Hepatocyte (in vitro differentiated cells): ENCODE measurements around the gene SPTBN5. TPM values are rescaled to one million over a fixed set of nuclear protein-coding genes. Genes with fewer than 3 reads are reported as not detected.

ENCODE experiments used
- DNase-seq: peaks from one replicate; pipeline ENCODE4 v3.0.0-alpha.2; 2016; ENCODE audit warnings: low spot score
- H2AFZ ChIP-seq: fragments of 200-600 bp; sonication (generic); 2 replicates; pipeline ENCODE4 v1.6.0; 2016; ENCODE audit warnings: antibody characterized with exemption, mild to moderate bottlenecking
- H3K27ac ChIP-seq: fragments of 200-600 bp; sonication (generic); 2 replicates; pipeline ENCODE4 v1.5.1; 2016; ENCODE audit warnings: mild to moderate bottlenecking
- H3K27me3 ChIP-seq: fragments of 200-600 bp; sonication (generic); 2 replicates; pipeline ENCODE4 v1.6.1; 2016
- H3K36me3 ChIP-seq: fragments of 200-600 bp; sonication (generic); replicated peaks from 2 replicates; pipeline ENCODE4 v1.5.1; 2016; ENCODE audit warnings: low read depth; ENCODE audit not compliant: insufficient read depth
- H3K4me1 ChIP-seq: fragments of 200-600 bp; sonication (generic); 2 replicates; pipeline ENCODE4 v1.5.1; 2016; ENCODE audit warnings: mild to moderate bottlenecking, moderate library complexity; ENCODE audit not compliant: insufficient read depth
- H3K4me2 ChIP-seq: fragments of 200-600 bp; sonication (generic); 2 replicates; pipeline ENCODE4 v1.6.0; 2016
- H3K4me3 ChIP-seq: fragments of 200-600 bp; sonication (generic); 2 replicates; pipeline ENCODE4 v1.5.1; 2016; ENCODE audit warnings: mild to moderate bottlenecking
- H3K79me2 ChIP-seq: fragments of 200-600 bp; sonication (generic); 2 replicates; pipeline ENCODE4 v1.6.0; 2017; ENCODE audit warnings: mild to moderate bottlenecking
- H3K9me2 ChIP-seq: fragments of 200-600 bp; sonication (generic); replicated peaks from 2 replicates; pipeline ENCODE4 v1.6.0; 2017; ENCODE audit warnings: mild to moderate bottlenecking; ENCODE audit not compliant: insufficient read depth
- H3K9me3 ChIP-seq: fragments of 200-600 bp; sonication (generic); 2 replicates; pipeline ENCODE4 v1.5.1; 2016; ENCODE audit warnings: low read depth, mild to moderate bottlenecking
- H4K20me1 ChIP-seq: fragments of 200-600 bp; sonication (generic); 2 replicates; pipeline ENCODE4 v1.6.0; 2016; ENCODE audit warnings: mild to moderate bottlenecking; ENCODE audit not compliant: insufficient read depth, poor library complexity, severe bottlenecking
- EZH2 ChIP-seq: fragments of 200-600 bp; sonication (generic); IDR thresholded peaks from 2 replicates; pipeline ENCODE4 v1.6.1; 2016; ENCODE audit warnings: antibody characterized with exemption, mild to moderate bottlenecking, borderline replicate concordance
- EZH2phosphoT487 ChIP-seq: fragments of 200-600 bp; sonication (generic); IDR thresholded peaks from one replicate; pipeline ENCODE4 v1.6.1; 2018; ENCODE audit warnings: antibody characterized with exemption, mild to moderate bottlenecking, low read depth, moderate library complexity; ENCODE audit not compliant: unreplicated experiment, severe bottlenecking
- WGBS: methylation state at CpG from one replicate; pipeline ENCODE4 v1.1.6; 2016; ENCODE audit warnings: low lambda C conversion rate; ENCODE audit errors: missing lambda C conversion rate; 5-methylcytosine and 5-hydroxymethylcytosine counted together
- polyA plus RNA-seq: library from polyadenylated mRNA; unstranded; fragments of >200 nt; fragmentation: Nextera tagmentation; extraction: Ambion mirVana; gene quantifications from 2 replicates; pipeline ENCODE4 v1.2.1, GENCODE V29; 2016
- total RNA-seq: library from RNA; depleted of rRNA; stranded (reverse); fragments of >200 nt; gene quantifications from 2 replicates; pipeline ENCODE4 v1.2.3, GENCODE V29; 2014
- TF ChIP-seq, protein P1 (sequence below): fragments of 200-600 bp; sonication (generic); IDR thresholded peaks from 2 replicates; pipeline ENCODE4 v1.5.1; 2016; ENCODE audit warnings: antibody characterized with exemption, mild to moderate bottlenecking; ENCODE audit not compliant: poor library complexity

The SPTBN5 gene
- total and polyA plus RNA-seq, 2 experiments from 2014 or later, result 1.7 to 1.9 TPM

DNA sequence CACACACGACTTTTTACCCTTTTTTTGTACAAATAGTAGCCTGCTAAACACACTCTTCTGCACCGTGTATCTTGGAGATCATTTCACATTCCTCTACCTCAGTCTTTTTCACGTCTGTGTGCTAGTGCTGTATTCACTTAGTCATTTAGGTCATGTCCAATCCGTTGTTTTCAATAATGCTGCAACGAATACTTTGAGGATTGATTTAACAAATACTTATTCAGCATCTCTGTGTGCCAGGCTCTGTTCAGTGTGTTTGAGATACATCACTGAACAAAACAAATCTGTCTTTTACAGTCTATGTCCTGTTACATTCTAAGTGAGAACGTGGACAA lies 65.1 kb downstream of the SPTBN5 start:
- no peaks in the 10 kb centered on the region for H4K20me1 ChIP-seq
- no peaks in the 10 kb centered on the region for H3K9me2 ChIP-seq
- TF ChIP-seq, protein P1, sequence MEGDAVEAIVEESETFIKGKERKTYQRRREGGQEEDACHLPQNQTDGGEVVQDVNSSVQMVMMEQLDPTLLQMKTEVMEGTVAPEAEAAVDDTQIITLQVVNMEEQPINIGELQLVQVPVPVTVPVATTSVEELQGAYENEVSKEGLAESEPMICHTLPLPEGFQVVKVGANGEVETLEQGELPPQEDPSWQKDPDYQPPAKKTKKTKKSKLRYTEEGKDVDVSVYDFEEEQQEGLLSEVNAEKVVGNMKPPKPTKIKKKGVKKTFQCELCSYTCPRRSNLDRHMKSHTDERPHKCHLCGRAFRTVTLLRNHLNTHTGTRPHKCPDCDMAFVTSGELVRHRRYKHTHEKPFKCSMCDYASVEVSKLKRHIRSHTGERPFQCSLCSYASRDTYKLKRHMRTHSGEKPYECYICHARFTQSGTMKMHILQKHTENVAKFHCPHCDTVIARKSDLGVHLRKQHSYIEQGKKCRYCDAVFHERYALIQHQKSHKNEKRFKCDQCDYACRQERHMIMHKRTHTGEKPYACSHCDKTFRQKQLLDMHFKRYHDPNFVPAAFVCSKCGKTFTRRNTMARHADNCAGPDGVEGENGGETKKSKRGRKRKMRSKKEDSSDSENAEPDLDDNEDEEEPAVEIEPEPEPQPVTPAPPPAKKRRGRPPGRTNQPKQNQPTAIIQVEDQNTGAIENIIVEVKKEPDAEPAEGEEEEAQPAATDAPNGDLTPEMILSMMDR, result no peak
- TF ChIP-seq EZH2phosphoT487 (no peak), EZH2 (no peak)
- H3K4me1 ChIP-seq, result peaks cover 10% of the 10 kb centered on the region
- no peaks in the 10 kb centered on the region for H3K9me3 ChIP-seq
- H3K4me2 ChIP-seq, result peak overlapping the region; percentile 95
- no peak for DNase-seq
- H3K27me3 ChIP-seq, result no peaks in the 10 kb centered on the region
- H3K36me3 ChIP-seq, result no peaks in the 10 kb centered on the region
- WGBS, result 22% methylated on average over 6 of the region's 6 CpGs
- H3K27ac ChIP-seq, result no peak overlapping the region
- H3K79me2 ChIP-seq, result peaks cover 5% of the 10 kb centered on the region
- no peak overlapping the region for H2AFZ ChIP-seq
- peak overlapping the region; percentile 79 for H3K4me3 ChIP-seq

DNA sequence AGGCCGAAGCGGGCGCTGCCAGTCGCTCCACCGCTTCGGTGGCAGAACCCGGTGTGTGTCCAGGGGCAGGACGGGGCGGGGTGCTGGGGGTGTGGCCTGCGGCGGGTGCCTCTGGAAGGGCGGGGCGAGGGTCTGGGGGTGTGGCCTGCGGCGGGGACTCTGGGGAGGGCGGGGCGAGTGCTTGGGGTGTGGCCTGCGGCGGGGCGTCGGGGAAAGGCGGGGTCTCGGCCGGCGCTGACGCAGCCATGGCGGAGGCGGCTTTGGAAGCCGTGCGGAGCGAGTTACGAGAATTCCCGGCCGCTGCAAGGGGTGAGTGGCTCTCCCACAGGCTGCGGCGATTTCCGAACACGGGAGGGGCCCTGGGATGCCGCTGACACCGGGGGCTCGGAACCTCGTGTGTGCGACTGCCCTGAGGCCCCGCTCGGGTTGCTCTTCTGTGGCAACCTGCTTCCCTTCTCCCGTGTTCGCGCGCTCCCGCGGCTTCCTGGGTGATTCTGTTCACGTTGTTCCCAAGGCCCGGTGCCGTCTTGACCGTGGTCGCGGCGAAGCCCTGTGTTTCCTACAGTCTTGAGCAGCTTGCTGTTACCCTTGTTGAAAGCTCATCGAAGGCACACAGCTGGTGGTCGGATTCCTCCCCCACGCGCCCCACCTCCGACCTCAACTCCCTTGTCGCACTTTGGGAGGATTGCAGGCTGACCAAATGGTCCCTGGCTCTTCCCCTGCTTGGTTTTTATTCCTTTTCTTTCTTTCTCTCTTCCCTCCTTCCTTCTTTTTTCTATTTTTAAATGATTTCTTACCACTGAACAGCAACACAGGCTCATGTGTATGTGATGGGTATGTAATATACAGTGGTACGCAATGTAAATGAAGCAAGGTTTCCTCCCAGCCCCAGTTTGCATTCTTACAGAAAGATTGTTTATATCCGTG lies 65.7 kb downstream of the SPTBN5 start, which contains the start of gene JMJD7:
TSS of gene JMJD7 (plus strand) at position 213 of the 927 bp plus-strand sequence. CDS start at position 246, 33 bp downstream.
- DNase-seq, result peak; percentile 97
- Histone ChIP-seq H3K9me2 (no peaks in the 10 kb centered on the region), H3K27ac (peak within 1 kb of the TSS; percentile 74), H3K4me1 (peaks cover 10% of the 10 kb centered on the region), H3K79me2 (peaks cover 5% of the 10 kb centered on the region), H3K36me3 (no peaks in the 10 kb centered on the region), H3K27me3 (no peaks in the 10 kb centered on the region), H3K9me3 (no peaks in the 10 kb centered on the region), H4K20me1 (no peaks in the 10 kb centered on the region), H3K4me3 (peak within 1 kb of the TSS; percentile 79), H3K4me2 (peak within 1 kb of the TSS; percentile 95), H2AFZ (peak within 1 kb of the TSS; percentile 79)
- TF ChIP-seq EZH2 (no peak), EZH2phosphoT487 (no peak)
- TF ChIP-seq, protein P1, result no peak
- under 1% methylated on average over 46 of the region's 66 CpGs for WGBS

DNA sequence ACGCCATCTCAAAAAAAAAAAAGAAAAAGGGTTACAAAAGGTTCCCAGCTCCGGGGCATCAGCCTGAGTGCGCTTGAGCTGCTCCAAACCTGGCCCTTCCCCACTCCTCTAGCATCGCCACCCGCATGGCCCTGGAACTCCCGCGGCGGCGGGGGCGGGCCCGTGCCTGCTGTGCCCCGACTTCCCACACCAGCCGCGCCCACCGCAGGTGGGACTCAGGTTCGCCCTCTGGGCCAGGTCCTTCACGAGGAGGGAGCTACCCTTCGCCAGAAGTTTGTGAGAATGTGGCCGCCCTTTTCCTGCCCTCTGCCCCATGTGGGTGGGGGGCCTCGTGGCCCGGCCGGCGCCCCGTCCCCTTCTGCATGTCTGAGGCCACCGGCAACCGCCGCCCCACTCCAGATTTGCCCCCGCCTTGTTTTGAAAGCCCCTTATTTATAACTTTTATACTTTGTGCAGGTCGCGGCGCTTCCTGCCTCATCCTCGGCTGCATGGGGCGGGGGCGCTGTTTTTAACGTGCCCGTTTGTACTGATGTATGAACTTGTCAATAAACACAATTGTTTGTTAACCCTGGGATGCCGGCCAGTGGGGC lies 66.5 kb downstream of the SPTBN5 start:
- 6% methylated on average over 35 of the region's 37 CpGs for WGBS
- H3K9me2 ChIP-seq, result no peaks in the 10 kb centered on the region
- TF ChIP-seq EZH2phosphoT487 (no peak), EZH2 (no peak)
- TF ChIP-seq, protein P1, result no peak
- peaks cover 10% of the 10 kb centered on the region for H3K4me1 ChIP-seq
- H3K4me2 ChIP-seq, result peak overlapping the region; percentile 95
- DNase-seq, result peak; percentile 56
- H4K20me1 ChIP-seq, result no peaks in the 10 kb centered on the region
- peak overlapping the region; percentile 72 for H3K4me3 ChIP-seq
- H3K9me3 ChIP-seq, result no peaks in the 10 kb centered on the region
- H2AFZ ChIP-seq, result peak overlapping the region; percentile 63
- no peaks in the 10 kb centered on the region for H3K36me3 ChIP-seq
- H3K79me2 ChIP-seq, result peaks cover 5% of the 10 kb centered on the region
- no peak overlapping the region for H3K27ac ChIP-seq
- H3K27me3 ChIP-seq, result no peaks in the 10 kb centered on the region
